HG03354 (cell line): Measurements from ENCODE around the gene HSBP1.
A peak's percentile ranks its signal among the peaks of the same experiment; 100 is the strongest.

Experiments used
- ATAC-seq: cut with Tn5 transposase; IDR thresholded peaks from one replicate; pipeline ENCODE4 v1.9.1; 2021; ENCODE audit warnings: mild to moderate bottlenecking; ENCODE audit not compliant: unreplicated experiment, poor library complexity, severe bottlenecking

The HSBP1 gene

DNA sequence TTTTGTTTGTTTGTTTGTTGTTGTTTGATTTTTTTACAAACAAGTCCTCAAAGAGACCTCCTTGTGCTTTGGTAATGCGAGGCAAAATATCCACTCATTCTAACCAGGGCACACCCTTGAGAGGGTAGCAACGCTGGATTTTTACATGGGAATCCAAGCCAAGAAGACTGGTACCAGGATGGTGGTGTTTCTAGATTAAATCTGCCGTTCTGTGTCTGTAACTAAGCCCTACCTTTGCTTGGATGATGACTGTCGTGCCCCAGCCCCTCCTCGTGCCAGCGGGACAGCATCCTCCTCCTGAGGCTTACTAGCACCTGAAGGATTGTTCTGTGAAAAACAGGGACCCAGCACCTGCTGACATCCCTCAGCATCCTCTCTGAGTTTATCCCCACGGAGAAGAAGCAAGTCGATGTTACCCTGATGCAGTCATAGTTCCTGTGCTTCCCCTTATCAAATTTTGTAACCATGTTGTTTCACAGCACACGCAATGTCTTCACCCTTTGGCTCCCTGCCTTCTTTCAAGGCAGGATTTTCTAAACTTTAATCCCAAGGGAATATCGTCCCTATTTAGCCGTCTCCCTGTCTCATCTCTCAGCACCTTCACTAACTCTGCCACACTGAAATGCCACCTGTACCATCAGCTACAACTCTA is 5.1 kb upstream of the HSBP1 start:
- ATAC-seq: peak; percentile 5

DNA sequence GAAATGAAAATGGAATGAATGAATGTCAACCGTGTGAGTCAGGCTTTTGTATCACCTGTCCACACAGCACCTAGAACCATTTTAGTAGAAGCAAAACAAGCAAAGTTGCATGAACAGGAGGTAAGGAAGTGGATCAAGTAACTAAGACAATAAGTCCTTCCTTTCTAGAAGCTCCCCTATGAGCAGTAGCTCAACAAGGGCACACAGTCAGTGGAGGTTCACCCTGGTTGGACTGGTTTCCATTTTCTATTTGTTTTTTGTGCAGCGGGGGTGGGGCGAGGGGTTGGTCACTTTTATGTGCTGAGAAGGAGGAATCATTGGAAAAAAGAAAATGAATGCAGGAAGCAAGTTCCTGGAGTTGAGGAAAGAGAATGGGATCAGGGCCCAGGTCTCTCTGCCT is 4.0 kb upstream of the HSBP1 start:
- ATAC-seq: no peak

DNA sequence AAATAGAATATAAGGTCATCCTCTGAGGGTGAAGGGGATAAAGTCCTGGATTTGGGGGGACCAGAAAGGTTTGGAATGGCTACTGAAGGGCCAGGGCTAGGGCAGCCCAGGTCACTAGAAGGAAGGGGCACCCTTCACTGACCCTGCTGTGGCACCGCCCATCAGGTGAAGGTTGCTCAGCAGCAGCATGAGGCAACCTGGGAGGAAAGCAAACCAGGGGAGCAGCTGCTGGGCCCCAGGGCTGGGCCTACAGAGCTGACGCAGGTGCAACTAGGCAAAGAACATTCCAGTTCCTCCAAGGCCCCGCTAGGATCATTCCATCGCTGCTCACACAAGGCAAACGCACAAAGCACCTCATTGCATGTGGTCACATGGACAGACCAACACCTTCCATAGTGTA is 3.4 kb upstream of the HSBP1 start:
- ATAC-seq: no peak

DNA sequence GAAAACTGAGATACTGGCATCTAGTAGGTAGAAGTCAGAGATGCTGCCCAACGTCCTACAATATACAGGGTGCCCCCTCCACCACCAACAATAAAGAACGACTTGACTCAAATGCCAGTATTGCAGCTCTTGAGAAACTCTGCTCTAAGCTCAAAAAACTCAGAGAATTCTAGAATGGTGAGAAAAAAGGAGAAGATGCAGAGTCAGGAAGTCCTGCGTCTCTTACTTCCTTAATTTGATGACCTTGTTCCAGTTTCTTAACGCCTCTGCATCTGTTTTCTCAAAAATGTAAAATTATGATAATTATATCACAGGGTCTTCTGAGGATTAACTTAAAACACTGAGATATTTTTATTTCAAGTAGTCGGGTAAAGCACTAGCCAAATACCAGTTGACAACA is 1.7 kb upstream of the HSBP1 start:
- ATAC-seq: no peak

DNA sequence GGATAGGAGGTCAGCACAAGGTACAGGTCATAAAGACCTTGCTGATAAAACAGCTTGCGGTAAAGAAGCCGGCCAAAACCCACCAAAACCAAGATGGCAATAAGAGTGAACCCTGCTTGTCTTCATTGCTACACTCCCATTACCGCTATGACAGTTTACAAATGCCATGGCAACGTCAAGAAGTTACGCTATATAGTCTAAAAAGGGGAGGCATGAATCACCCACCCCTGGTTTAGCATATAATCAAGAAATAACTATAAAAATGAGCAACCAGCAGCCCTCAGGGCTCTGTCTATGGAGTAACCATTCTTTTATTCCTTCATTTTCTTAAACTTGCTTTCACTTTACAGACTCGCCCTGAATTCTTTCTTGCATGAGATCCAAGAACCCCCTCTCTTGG is 1.0 kb upstream of the HSBP1 start:
- no peak for ATAC-seq

DNA sequence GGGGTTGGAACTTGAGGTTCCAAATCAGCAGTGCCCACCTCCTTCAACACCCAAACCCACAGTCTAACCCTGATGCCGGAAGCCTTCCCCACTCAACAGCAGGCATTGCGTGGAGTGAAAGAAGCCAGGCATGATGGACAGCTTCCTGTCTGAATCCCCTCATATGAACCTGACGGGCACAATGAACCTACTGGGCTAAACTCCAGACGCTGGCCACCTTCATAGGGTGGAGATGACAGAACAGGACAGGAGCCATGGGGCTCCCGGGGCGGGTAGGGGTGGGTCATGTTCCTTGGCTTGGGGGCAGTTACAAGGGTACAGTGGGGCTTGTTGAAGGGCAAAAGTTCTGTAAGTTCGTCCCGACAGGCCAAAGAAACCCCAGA is 460 bp upstream of the HSBP1 start:
- ATAC-seq: no peak

DNA sequence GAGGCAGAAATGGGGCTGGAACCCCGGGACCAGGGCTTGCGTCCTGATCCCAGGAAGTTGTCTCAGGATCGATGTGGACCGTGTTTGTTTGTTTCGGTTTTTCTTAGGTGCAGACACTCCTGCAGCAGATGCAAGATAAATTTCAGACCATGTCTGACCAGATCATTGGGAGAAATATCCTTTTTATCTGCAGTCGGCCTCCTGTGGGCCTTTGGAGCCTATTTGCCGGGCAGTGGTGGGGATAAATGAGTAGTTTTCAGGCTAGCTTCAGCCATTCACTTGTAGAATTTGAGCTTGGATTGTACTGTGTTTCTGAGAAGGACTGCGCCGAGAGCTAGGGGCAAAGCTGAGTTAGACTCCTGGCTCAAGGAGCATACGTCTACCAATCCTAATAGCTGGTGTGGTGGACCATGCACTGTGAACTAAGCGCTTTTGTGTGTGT is 816 bp downstream of the HSBP1 start:
- ATAC-seq: no peak

DNA sequence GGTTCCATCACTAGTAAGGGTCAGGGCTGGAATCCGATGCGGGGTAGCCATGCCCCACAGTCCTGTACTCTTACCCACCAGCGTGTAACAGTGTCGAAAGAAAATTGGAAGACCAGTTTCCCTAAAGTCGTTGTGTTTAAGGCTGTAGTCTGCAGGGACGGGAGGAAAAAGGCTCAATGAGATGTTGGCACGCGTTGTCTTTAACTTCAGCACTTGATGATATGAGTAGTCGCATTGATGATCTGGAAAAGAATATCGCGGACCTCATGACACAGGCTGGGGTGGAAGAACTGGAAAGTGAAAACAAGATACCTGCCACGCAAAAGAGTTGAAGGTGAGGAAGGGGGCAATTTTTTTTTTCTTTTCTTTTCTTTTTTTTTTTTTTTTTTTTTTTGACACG is 1.3 kb downstream of the HSBP1 start:
- ATAC-seq: no peak

DNA sequence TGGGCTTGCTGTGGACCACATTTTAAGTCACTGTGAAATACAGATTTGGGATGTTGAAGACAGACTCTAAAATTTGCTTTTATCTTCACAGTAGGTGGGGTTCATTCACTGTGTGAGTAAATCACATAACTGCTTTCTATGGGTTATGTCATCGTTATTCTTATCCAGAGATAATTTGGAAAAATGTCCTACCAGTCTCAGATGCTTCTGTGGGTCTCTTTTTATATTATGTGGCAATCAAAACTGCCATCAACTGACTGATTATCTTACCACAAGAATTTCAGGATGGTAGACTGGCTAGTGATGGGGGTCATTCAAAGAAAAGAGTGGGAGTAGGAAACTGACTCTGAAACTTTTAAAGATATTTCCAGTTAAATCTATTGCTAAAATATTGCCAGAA is 3.1 kb downstream of the HSBP1 start:
- no peak for ATAC-seq

DNA sequence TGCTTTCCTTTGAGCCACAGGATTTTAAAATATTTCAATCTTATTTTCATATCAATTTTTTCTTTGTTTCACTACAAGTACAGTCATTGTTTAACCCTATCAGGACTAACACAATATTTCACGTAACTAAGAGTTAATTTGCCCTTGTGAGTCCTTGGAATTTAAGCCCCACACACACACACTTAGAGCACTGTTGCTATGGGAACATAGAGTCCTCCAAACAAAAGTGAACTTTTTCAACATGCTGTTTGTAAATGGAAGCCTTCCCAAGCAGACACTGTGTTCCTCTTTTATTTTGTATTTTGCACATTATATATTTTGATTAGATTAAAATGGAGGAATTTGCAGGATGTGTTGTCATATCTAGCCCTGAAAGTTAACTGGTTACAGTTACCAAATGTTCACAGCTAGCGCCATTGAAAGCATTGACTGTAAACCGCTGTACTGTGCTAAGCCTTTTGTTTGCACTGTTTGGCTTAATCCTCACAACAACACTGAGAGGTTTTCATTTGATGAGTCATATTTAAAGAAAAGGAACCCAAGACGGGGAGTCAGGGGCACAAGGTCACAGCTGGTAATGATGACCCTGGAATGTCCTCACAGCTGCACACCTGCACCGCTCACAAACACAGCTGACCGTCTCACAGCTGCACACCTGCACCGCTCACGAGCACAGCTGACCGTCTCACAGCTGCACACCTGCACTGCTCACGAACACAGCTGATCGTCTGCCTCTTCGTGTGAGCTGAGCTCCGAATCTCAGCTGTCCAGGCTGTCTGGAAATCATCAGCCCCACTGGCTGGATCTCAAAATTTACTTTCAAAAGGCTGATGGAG is 6.3 kb downstream of the HSBP1 start:
- peak; percentile 87 for ATAC-seq

DNA sequence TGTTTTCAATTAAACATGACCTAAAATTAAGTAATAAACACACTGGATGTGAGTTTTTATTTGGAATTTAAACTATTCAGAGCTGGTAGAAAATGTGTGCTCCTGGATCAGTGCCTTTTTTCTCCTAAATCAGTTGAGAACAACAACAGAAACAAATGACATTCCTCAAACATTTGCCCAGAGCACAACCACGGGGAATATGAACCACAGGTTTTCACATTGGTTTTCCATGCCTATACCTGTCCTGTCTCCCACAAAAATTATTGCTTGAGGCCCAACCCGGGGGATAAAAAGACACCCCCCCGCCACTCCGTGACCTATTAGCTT is 6.8 kb downstream of the HSBP1 start:
- no peak for ATAC-seq

DNA sequence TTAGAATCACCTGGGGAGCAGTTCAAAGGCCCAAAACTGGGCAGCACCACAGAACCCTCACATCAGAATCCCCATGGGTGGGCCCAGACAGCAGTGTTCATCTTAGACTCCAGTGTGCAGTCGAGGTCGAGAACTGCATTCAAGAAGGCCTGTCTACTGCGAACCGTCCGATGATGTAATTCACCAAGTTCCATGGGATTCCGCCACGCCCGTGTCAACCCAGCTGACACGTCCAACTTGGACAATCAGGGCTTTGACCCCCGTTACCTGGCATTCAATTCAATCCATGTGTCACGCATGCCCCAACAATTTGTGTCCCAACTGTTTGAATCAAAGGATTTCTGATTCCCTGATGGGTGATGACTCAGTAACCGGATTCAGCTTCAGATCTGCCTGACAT is 9.2 kb downstream of the HSBP1 start:
- no peak for ATAC-seq

DNA sequence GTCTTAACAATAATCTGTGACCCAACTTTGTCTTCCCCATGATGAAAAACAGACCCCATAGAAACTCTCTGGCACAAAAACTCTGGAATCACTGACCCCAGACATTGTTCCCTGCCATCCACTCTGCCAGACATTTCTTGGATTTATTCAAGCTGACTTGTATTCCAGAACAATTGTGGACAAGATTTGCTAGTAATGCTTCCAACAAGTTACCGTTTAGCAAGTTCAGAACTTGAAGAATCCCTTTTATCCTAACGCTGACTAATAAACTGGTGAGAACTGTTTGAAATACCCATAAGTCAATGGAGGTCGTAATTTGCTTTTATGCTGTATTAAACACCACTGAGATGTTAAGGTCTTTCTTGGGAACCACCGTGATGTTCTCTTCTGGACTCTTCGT is 10.5 kb downstream of the HSBP1 start:
- no peak for ATAC-seq

DNA sequence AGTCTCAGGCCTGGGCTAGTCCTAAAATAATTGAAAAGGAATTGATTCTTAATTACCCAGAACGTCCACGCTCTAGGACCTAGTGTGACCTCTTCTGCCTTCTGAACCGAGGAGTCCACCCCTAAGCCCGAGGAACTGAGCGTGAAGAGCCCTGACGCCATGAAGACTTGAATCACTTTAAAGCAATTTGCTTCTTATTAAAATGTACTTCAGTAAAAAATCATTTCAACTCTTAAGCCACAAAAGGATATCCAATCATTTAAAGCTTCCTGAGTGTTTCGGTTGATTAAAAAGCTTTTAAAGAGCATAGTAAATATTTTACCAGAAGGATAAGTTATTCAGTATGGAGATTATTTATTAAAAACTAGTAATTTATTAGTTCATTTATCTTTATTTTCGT is 11.6 kb downstream of the HSBP1 start:
- no peak for ATAC-seq

DNA sequence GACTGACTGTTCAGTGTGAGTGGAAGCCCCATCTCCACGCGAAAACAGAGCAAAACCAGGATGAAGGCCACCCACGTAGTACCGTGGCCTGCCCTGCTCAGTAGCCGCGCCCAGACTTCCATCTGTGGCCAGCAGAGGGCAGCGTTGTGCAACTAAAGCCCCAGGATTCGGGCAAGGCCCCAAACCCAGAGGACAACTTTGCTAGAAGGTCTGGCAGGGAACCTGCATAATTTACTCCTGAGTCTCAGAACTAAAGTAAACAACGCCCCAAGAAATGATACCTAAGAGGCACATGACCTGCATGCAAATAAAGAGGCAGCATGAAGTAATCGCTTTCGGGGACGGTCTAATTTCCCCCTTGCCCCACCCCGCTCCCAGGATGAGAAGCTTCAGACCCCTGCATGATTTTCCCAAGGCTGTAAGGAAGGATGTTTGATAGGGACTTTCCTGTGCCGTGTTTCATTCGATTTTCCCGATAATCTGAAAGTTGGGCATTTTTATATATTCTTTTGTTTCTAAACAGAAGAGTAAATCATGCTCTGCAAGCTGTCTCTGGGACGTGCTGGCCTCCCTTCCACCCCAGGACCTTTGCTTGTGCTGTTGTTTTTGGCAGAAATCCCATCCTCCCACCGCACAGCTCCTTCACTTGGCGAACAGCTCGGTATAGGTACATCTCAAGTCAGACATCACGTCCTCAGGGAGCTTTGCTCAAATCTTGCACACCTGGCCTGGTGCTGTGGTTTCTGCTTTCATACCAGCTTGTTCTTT is 18.6 kb downstream of the HSBP1 start:
- peak; percentile 86 for ATAC-seq

DNA sequence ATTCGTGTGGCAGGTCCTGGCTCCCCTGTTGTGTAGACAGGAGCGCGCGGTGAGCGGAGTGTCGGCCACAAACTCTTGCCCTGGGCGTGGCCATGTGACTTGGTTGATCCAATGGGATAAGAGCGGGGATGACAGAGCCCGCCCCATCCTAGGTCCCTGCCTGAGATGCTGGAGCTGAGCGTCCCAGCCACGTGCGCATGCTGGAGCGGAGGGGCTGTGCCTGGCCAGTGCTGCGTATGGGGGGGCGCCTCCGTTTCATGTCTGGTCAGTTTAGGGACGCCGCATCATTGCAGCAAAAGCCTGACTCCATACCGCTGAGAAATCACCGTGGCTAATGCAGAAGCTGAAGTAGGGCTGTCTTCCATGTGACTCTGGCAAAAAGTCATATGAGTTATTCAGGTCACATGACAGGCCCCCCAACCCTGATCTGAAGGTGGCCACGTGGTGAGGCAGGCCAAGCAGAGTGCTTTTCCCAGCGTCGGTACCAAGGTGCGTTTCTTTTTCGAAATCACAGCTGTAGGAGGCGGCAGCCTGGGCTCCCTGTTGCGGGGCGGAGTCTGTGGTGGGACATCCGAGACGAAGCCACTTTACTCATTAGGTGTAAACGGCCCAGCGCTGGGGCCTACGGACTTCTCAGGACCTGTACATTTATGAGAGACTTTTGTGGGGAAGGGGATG is 22.5 kb downstream of the HSBP1 start:
- ATAC-seq: no peak

DNA sequence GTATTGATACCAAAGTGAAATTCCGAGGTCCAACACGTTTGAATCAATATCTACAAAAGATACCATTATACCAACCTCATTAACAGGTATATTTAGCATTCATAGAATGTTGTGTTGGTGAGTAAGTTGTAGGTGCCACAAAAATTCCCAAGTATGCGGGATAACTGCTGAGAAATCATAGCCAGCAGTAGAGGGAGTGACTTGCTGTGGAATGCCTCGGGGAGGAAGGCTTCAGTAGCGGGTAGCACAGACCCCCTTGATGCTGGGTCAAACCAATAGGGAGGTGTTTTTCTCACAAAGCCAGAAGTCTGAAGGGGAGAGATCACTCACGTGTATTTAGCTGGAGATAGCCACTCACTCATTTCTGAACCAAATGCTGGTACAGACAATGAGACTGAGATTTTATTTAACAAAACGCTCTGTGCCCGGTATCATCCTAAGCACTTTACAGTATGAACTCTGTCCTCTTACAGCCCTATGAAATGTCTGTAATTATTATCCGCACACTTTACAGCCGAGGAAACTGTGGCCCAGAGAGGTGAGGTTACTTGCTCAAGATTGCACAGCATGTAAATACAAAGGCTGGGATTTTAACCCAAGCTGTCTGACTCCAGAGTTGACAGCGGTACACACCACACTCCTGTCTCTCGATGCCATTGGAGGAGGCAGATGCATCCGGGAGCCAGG is 23.1 kb downstream of the HSBP1 start:
- no peak for ATAC-seq

DNA sequence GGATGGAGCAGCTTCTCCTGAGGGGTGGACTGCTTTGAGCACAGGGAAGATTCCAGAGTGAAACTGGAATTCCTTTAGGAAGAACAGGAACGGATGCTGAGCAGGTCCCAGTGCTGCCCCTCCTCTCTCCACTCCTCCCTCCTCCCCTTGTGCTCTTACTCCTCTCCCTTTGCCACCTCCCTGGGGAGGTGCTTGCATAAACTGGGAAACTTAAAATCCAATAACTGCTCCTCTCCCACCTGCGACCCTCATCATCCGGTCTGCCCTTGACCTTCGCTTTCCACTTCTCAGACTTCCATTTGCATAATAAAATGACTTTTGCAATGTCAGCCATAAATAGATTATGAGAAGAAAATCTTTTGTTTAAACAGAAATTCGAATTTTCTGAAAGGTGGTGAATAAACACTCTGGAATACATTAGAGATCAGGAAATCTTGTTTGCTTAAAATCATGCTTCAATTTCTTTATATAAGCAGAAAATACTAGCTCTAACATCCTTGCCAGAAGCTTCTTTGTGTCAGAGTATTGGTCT is 23.7 kb downstream of the HSBP1 start:
- no peak for ATAC-seq

DNA sequence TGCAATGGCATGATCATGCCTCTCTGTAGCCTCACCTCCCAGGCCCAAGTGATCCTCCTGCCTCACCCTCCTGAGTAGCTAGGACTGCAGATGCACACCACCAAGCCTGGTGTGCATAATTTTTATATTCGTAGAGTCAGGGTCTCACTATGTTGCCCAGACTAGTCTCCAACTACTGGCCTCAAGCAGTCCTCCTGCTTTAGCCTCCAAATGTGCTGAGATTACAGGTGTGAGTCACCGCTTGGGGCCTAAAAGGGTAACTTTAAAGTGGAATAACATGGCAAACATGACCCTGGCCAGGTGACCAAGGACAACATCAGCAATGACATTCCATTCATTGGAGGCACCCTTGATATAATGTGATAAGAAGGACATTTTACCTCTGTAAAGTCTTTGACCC is 26.1 kb downstream of the HSBP1 start:
- no peak for ATAC-seq
